ENCODE measurements around the gene INPP5E.

INPP5E gene

DNA sequence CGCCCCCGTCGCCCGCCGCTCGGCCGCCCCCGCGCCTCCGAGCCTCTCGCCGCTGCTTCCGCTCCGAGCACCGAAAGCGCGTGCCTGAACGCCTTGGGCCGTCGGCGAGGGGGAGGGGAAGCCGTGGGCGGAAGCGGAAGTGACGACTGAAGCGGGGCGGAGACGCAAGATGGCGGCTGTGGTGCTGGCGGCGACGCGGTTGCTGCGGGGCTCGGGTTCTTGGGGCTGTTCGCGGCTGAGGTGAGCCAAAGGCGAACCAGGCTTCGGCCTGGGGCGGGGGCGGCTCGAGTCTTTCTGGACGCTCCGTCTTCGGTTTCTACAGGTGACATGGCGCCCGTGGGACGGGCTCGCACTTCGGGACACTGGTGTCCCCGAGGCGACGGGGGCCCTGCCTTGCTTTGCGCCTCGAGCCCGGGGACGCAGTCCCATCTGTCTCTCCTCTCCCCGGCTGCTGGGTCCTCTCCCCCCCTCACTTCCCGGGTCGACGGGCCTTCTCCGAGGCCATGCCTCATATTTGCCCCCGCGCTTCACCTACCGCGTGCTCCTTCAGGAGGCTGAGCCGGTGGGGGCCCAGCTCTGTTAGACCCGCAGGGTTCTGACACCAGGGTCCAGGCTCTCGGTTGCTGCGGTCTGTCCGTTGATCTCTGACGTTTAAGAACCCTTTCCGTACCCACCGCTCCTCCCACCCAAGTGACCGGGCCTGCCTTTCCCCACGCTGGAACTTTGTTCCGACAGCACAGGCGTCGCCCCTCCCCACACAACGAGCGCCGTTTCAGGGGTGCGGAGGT is 29.0 kb downstream of the INPP5E start, which contains the start of the genes ENTR1 and PMPCA (continued):
- TF ChIP-seq ZNF324 (tag by site-specific recombination; IDR thresholded peaks at IDR 0.05) (peak; percentile 93), ZNF629 (tag by site-specific recombination; IDR thresholded peaks at IDR 0.05) (peak; percentile 80), ZNF202 (tag by site-specific recombination; IDR thresholded peaks at IDR 0.05; ENCODE audit: borderline replicate concordance) (no peak), YY2 (tag by site-specific recombination; IDR thresholded peaks at IDR 0.05) (peak; percentile 94), ZNF335 (tag by site-specific recombination; conservative IDR thresholded peaks at IDR 0.05) (peak; percentile 73), KLF10 (tag by site-specific recombination; IDR thresholded peaks at IDR 0.05) (no peak), ZNF501 (tag by site-specific recombination; IDR thresholded peaks at IDR 0.05) (peak; percentile 43; the same call in 1 of the 2 replicates), ZNF654 (tag by site-specific recombination; IDR thresholded peaks at IDR 0.05; ENCODE audit: low read depth) (no peak), ZNF138 (tag by site-specific recombination; IDR thresholded peaks at IDR 0.05; ENCODE audit: borderline replicate concordance) (no peak), FEZF1 (tag by site-specific recombination; IDR thresholded peaks at IDR 0.05) (no peak), ZEB2 (tag by site-specific recombination; IDR thresholded peaks at IDR 0.05) (peak; percentile 72), ZNF354C (tag by site-specific recombination; IDR thresholded peaks at IDR 0.05; ENCODE audit: borderline replicate concordance, low read depth) (no peak), ZNF169 (tag by site-specific recombination; IDR thresholded peaks at IDR 0.05) (no peak)
- TF ChIP-seq, protein P1, sequence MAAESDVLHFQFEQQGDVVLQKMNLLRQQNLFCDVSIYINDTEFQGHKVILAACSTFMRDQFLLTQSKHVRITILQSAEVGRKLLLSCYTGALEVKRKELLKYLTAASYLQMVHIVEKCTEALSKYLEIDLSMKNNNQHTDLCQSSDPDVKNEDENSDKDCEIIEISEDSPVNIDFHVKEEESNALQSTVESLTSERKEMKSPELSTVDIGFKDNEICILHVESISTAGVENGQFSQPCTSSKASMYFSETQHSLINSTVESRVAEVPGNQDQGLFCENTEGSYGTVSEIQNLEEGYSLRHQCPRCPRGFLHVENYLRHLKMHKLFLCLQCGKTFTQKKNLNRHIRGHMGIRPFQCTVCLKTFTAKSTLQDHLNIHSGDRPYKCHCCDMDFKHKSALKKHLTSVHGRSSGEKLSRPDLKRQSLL (tag by site-specific recombination; IDR thresholded peaks at IDR 0.05), result no peak
- TF ChIP-seq, protein P2, sequence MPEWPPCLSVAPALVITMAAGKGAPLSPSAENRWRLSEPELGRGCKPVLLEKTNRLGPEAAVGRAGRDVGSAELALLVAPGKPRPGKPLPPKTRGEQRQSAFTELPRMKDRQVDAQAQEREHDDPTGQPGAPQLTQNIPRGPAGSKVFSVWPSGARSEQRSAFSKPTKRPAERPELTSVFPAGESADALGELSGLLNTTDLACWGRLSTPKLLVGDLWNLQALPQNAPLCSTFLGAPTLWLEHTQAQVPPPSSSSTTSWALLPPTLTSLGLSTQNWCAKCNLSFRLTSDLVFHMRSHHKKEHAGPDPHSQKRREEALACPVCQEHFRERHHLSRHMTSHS (tag by site-specific recombination; IDR thresholded peaks at IDR 0.05), result no peak; the same call in 1 of the 2 replicates
- TF ChIP-seq, protein P3, sequence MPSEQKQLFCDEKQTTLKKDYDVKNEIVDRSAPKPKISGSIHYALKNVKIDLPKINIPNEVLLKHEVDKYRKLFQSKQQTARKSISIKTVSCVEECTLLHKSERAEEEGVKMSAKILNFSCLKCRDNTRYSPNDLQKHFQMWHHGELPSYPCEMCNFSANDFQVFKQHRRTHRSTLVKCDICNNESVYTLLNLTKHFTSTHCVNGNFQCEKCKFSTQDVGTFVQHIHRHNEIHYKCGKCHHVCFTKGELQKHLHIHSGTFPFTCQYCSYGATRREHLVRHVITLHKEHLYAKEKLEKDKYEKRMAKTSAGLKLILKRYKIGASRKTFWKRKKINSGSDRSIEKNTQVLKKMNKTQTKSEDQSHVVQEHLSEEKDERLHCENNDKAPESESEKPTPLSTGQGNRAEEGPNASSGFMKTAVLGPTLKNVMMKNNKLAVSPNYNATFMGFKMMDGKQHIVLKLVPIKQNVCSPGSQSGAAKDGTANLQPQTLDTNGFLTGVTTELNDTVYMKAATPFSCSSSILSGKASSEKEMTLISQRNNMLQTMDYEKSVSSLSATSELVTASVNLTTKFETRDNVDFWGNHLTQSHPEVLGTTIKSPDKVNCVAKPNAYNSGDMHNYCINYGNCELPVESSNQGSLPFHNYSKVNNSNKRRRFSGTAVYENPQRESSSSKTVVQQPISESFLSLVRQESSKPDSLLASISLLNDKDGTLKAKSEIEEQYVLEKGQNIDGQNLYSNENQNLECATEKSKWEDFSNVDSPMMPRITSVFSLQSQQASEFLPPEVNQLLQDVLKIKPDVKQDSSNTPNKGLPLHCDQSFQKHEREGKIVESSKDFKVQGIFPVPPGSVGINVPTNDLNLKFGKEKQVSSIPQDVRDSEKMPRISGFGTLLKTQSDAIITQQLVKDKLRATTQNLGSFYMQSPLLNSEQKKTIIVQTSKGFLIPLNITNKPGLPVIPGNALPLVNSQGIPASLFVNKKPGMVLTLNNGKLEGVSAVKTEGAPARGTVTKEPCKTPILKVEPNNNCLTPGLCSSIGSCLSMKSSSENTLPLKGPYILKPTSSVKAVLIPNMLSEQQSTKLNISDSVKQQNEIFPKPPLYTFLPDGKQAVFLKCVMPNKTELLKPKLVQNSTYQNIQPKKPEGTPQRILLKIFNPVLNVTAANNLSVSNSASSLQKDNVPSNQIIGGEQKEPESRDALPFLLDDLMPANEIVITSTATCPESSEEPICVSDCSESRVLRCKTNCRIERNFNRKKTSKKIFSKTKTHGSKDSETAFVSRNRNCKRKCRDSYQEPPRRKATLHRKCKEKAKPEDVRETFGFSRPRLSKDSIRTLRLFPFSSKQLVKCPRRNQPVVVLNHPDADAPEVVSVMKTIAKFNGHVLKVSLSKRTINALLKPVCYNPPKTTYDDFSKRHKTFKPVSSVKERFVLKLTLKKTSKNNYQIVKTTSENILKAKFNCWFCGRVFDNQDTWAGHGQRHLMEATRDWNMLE (tag by site-specific recombination; conservative IDR thresholded peaks at IDR 0.05; ENCODE audit: low read depth), result no peak; the same call in 1 of the 2 replicates
- TF ChIP-seq, protein P4, sequence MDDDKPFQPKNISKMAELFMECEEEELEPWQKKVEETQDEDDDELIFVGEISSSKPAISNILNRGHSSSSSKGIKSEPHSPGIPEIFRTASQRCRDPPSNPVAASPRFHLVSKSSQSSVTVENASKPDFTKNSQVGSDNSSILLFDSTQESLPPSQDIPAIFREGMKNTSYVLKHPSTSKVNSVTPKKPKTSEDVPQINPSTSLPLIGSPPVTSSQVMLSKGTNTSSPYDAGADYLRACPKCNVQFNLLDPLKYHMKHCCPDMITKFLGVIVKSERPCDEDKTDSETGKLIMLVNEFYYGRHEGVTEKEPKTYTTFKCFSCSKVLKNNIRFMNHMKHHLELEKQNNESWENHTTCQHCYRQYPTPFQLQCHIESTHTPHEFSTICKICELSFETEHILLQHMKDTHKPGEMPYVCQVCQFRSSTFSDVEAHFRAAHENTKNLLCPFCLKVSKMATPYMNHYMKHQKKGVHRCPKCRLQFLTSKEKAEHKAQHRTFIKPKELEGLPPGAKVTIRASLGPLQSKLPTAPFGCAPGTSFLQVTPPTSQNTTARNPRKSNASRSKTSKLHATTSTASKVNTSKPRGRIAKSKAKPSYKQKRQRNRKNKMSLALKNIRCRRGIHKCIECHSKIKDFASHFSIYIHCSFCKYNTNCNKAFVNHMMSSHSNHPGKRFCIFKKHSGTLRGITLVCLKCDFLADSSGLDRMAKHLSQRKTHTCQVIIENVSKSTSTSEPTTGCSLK (tag by site-specific recombination; IDR thresholded peaks at IDR 0.05), result no peak
- TF ChIP-seq, protein P5, sequence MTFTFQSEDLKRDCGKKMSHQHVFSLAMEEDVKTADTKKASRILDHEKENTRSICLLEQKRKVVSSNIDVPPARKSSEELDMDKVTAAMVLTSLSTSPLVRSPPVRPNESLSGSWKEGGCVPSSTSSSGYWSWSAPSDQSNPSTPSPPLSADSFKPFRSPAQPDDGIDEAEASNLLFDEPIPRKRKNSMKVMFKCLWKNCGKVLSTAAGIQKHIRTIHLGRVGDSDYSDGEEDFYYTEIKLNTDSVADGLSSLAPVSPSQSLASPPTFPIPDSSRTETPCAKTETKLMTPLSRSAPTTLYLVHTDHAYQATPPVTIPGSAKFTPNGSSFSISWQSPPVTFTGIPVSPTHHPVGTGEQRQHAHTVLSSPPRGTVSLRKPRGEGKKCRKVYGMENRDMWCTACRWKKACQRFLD (tag by site-specific recombination; IDR thresholded peaks at IDR 0.05), result no peak
- TF ChIP-seq, protein P6, sequence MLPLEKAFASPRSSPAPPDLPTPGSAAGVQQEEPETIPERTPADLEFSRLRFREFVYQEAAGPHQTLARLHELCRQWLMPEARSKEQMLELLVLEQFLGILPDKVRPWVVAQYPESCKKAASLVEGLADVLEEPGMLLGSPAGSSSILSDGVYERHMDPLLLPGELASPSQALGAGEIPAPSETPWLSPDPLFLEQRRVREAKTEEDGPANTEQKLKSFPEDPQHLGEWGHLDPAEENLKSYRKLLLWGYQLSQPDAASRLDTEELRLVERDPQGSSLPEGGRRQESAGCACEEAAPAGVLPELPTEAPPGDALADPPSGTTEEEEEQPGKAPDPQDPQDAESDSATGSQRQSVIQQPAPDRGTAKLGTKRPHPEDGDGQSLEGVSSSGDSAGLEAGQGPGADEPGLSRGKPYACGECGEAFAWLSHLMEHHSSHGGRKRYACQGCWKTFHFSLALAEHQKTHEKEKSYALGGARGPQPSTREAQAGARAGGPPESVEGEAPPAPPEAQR (tag by site-specific recombination; IDR thresholded peaks at IDR 0.05), result no peak

All from HEK293 (cell line).